ENCODE data around the gene GPR89A.
"Not testable (repeated sequence)": the region's sequence is repeated elsewhere in the genome, so short reads cannot be mapped to it uniquely, and the experiment has no call there.

DNA sequence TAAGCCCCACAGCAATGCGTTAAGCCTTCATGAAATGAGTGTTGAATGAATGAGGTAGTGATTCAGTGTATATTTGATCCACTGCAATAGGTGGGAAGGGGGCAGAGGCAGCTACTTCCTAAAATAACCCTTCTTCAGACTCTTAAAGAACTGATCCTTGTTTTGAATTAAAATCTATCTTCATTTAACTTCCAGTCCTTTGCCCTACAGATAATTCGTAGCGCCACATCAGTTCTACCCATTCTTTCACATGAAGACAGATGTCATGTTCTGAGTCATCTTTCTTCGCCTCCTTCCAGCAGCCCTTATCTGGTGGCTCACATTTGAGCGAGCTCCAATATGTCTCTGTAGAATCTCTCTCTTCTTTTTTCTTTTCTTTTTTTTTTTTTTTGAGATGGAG is 948 bp upstream of the GPR89A start:
- not testable (repeated sequence) for TF ChIP-seq SIRT6 (IDR thresholded peaks at IDR 0.05; ENCODE audit: low read length); TAF7 (optimal IDR thresholded peaks at IDR 0.05; ENCODE audit: borderline replicate concordance, low read depth, low read length); BRCA1 (IDR thresholded peaks at IDR 0.05; ENCODE audit: low read depth, low read length); RFX5 (IDR thresholded peaks at IDR 0.05; ENCODE audit: borderline replicate concordance, low read depth, low read length); EZH2 (IDR thresholded peaks at IDR 0.05; ENCODE audit: low read depth, low read length, severe bottlenecking); SP2 (IDR thresholded peaks at IDR 0.05; ENCODE audit: low read length); CBX5 (IDR thresholded peaks at IDR 0.05; ENCODE audit: low read depth, low read length); POLR2AphosphoS5 (IDR thresholded peaks at IDR 0.05; ENCODE audit: low read depth, low read length); EP300 (IDR thresholded peaks at IDR 0.05; ENCODE audit: borderline replicate concordance in 1 of 2, low read depth in 2 of 2, low read length in 2 of 2)
- TF ChIP-seq, protein P1, sequence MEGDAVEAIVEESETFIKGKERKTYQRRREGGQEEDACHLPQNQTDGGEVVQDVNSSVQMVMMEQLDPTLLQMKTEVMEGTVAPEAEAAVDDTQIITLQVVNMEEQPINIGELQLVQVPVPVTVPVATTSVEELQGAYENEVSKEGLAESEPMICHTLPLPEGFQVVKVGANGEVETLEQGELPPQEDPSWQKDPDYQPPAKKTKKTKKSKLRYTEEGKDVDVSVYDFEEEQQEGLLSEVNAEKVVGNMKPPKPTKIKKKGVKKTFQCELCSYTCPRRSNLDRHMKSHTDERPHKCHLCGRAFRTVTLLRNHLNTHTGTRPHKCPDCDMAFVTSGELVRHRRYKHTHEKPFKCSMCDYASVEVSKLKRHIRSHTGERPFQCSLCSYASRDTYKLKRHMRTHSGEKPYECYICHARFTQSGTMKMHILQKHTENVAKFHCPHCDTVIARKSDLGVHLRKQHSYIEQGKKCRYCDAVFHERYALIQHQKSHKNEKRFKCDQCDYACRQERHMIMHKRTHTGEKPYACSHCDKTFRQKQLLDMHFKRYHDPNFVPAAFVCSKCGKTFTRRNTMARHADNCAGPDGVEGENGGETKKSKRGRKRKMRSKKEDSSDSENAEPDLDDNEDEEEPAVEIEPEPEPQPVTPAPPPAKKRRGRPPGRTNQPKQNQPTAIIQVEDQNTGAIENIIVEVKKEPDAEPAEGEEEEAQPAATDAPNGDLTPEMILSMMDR (IDR thresholded peaks at IDR 0.05; ENCODE audit: control extremely low read depth in 1 of 3, insufficient read depth in 1 of 3, low read depth in 1 of 3, low read length in 3 of 3): not testable (repeated sequence)
- TF ChIP-seq, protein P2, sequence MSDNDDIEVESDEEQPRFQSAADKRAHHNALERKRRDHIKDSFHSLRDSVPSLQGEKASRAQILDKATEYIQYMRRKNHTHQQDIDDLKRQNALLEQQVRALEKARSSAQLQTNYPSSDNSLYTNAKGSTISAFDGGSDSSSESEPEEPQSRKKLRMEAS (IDR thresholded peaks at IDR 0.05): not testable (repeated sequence)

All from H1 (cell line).